Mucosa of descending colon (tissue), 3 donors: ENCODE data around the gene TRIM69. TPM values are rescaled to one million over a fixed set of nuclear protein-coding genes. Genes with fewer than 3 reads are reported as not detected.

Source experiments
- ATAC-seq: fragments of 200-7000 bp; cut with Tn5 transposase; one replicate; pipeline ENCODE4 v1.9.1; 2020; ENCODE audit warnings: mild to moderate bottlenecking, moderate library complexity
- DNase-seq, 3 donors: peaks; one replicate each; pipeline ENCODE4 v3.0.0-alpha.2; 2020
- H3K36me3 ChIP-seq: fragments of 200-600 bp; one replicate; pipeline ENCODE4 v1.8.0; 2021; ENCODE audit warnings: low read depth, mild to moderate bottlenecking
- H3K4me1 ChIP-seq: fragments of 200-600 bp; one replicate; pipeline ENCODE4 v1.8.0; 2021; ENCODE audit warnings: low read depth, mild to moderate bottlenecking
- H3K4me3 ChIP-seq: fragments of 200-600 bp; one replicate; pipeline ENCODE4 v1.8.0; 2021; ENCODE audit warnings: mild to moderate bottlenecking
- H3K9me3 ChIP-seq: fragments of 200-600 bp; one replicate; pipeline ENCODE4 v1.8.0; 2021; ENCODE audit warnings: mild to moderate bottlenecking
- CTCF ChIP-seq: fragments of 200-600 bp; IDR thresholded peaks from one replicate; pipeline ENCODE4 v1.8.0; 2022; ENCODE audit warnings: antibody characterized with exemption, mild to moderate bottlenecking
- intact Hi-C, 2 donors: fragments of 100-400 bp; cut with DNase I in 1 of 2; cut with micrococcal nuclease in 1 of 2; formaldehyde crosslinking; loops; one replicate each; pipeline versions ENCODE4 v1.11.0 to v1.11.1; 2022; cut with DNase I, micrococcal nuclease
- total RNA-seq, 3 donors: library from RNA; stranded (reverse); fragmentation: NEBNext Ultra II Directional in 2 of 3; extraction: Animal tissue kit (Norgen Biotek cat#: 25700) in 2 of 3; gene quantifications; one replicate each; pipeline versions ENCODE4 v1.2.1 to v1.2.4, GENCODE V29; 2021 to 2023
- donor health status: DM: no; HTN: no; CAD: no; lungs with moderate emphysema.
- donor health status: DM: no; HTN: no; CAD: no.
- donor health status: DM: no; HTN: yes; CAD: no.

TRIM69 gene
- total RNA-seq, 3 donors from 2014 or later, result 20.8 to 41.9 (median 21.5) TPM

GRCh38 chr15:44790215-44790614 lies 53.9 kb downstream of the TRIM69 start:
- H3K4me1 ChIP-seq, result no peaks in the 10 kb centered on the region

GRCh38 chr15:44790656-44791055 lies 54.3 kb downstream of the TRIM69 start:
- no peaks in the 10 kb centered on the region for H3K36me3 ChIP-seq
- intact Hi-C loops, result no loop called here
- no peak overlapping the region for H3K4me3 ChIP-seq
- TF ChIP-seq CTCF, result no peak
- DNase-seq, result no peak
- H3K9me3 ChIP-seq, result no peaks in the 10 kb centered on the region
- no peak for ATAC-seq
- H3K4me1 ChIP-seq, result no peaks in the 10 kb centered on the region

More at GRCh38 chr15:44790215-44790614, 53.9 kb downstream of the TRIM69 start:
- H3K36me3 ChIP-seq, result no peaks in the 10 kb centered on the region
- intact Hi-C loops, result no loop called here
- H3K4me3 ChIP-seq, result no peak overlapping the region
- ATAC-seq (no peak), DNase-seq (no peak)
- H3K9me3 ChIP-seq, result no peaks in the 10 kb centered on the region
- TF ChIP-seq CTCF, result no peak

- Histone ChIP-seq H3K4me3 (no peak overlapping the region), H3K9me3 (no peaks in the 10 kb centered on the region), H3K36me3 (no peaks in the 10 kb centered on the region), H3K4me1 (no peaks in the 10 kb centered on the region)
- TF ChIP-seq CTCF, result no peak
- intact Hi-C loops, result no loop called here
- no peak for ATAC-seq
- DNase-seq, result no peak
Observed at GRCh38 chr15:44792715-44793114, 56.4 kb downstream of the TRIM69 start.

DNA sequence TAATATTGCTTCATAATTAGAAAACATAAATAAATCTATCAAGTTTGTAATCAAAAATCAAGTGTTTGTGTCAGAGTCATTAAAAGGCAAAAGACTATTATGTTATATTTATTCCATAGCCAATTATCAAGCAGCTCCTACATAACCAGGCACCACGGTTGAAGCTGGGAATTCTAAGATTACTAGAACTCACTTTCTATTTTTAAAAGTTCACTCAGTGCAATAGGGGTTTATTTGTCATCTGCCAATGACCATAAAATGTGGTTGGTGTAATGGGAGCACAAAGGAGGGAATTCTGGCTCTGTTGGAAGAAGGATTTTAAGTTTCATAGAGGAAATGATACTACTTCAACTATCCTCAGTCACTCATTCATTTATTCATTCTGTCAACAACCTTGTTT lies 57.7 kb downstream of the TRIM69 start:
- TF ChIP-seq CTCF, result no peak
- Histone ChIP-seq H3K4me3 (no peak overlapping the region), H3K36me3 (no peaks in the 10 kb centered on the region), H3K4me1 (no peaks in the 10 kb centered on the region), H3K9me3 (no peaks in the 10 kb centered on the region)
- DNase-seq (no peak), ATAC-seq (no peak)
- intact Hi-C loops, result no loop called here

DNA sequence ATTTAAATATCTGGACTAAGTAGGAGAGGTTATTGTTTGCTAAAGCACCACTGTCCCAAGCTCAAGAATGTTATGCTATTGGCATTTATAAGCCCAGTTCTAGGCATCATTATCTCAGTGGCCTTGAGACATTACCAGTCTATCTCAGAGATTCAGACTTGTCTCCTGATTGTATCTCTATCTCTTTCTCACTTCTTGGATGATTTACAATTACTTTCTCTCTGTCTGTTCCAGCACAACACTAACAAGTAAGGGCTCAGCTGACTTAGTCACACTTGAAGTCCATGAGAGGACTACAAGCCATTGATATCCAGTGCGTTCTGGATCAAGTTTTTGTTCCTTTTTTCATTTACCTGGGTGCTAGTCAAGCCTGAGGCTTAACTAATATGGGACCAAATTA lies 60.2 kb downstream of the TRIM69 start:
- no peak for TF ChIP-seq CTCF
- no peak for ATAC-seq
- Histone ChIP-seq H3K36me3 (no peaks in the 10 kb centered on the region), H3K9me3 (no peaks in the 10 kb centered on the region), H3K4me1 (no peaks in the 10 kb centered on the region), H3K4me3 (no peak overlapping the region)
- intact Hi-C loops, result no loop called here
- DNase-seq, result no peak

- peak; percentile 57 for ATAC-seq
- H3K9me3 ChIP-seq, result no peaks in the 10 kb centered on the region
- no peaks in the 10 kb centered on the region for H3K4me1 ChIP-seq
- H3K4me3 ChIP-seq, result no peak overlapping the region
- TF ChIP-seq CTCF, result no peak
- intact Hi-C loops, result no loop called here
- no peak for DNase-seq
- H3K36me3 ChIP-seq, result no peaks in the 10 kb centered on the region
Observed at GRCh38 chr15:44798826-44799225, 62.5 kb downstream of the TRIM69 start.
